HCT116 (cell line): Measurements from ENCODE around the gene CELSR3. TPM values are rescaled to one million over a fixed set of nuclear protein-coding genes. Genes with fewer than 3 reads are reported as not detected.

Experiments used
- ATAC-seq: fragments of 200-7000 bp; cut with Tn5 transposase; 2 replicates; pipeline ENCODE4 v1.9.1; 2020; ENCODE audit warnings: mild to moderate bottlenecking, moderate library complexity
- BruUV-seq: library from RNA; stranded (reverse); fragments of 400-500 nt; replicated peaks from 2 replicates; lab custom pipeline; 2021; lab: Mats Ljungman, UMichigan
- CTCF ChIA-PET: fragments of 300-600 bp; sonication (Branson Sonifier 250); formaldehyde crosslinking; loops from one replicate; lab custom pipeline; 2021; ENCODE audit warnings: antibody characterized with exemption; lab: Charles Lee
- POLR2A ChIA-PET: fragments of 300-600, 350-600 bp; sonication (Branson Sonifier 250); formaldehyde crosslinking; loops from one replicate; lab custom pipeline; 2021; ENCODE audit warnings: antibody characterized with exemption; lab: Charles Lee
- RAD21 ChIA-PET, 2 experiments: fragments of 300-600 bp; sonication (Branson Sonifier 250); formaldehyde crosslinking; loops; one replicate each; lab custom pipeline; 2023; ENCODE audit warnings: low total read pairs in 2 of 2; ENCODE audit not compliant: uncharacterized antibody in 2 of 2, unreplicated experiment in 2 of 2, low non-redundant PET in 1 of 2; lab: Charles Lee
- DNase-seq: peaks from one replicate; pipeline ENCODE4 v3.0.0-alpha.2; 2010; ENCODE audit warnings: low read depth, low spot score
- H2AFZ ChIP-seq: fragments of 200-600 bp; shearing (Covaris generic), sonication (generic); 2 replicates; pipeline ENCODE4 v1.6.1; 2017; ENCODE audit warnings: low read depth, mixed run types, mixed read lengths, antibody characterized with exemption, low read length; ENCODE audit not compliant: poor library complexity, severe bottlenecking
- H3K27ac ChIP-seq: 2 replicates; pipeline ENCODE4 v1.5.1; 2012; ENCODE audit warnings: low read depth, low read length
- H3K27me3 ChIP-seq: fragments of 200-600 bp; sonication (generic); 2 replicates; pipeline ENCODE4 v1.6.1; 2016; ENCODE audit warnings: mixed run types, low read length, mixed read lengths; ENCODE audit not compliant: insufficient read depth
- H3K36me3 ChIP-seq, 2 experiments: fragments of 200-500 bp in 1 of 2; fragments of 200-600 bp in 1 of 2; sonication (Bioruptor generic) in 1 of 2; sonication (generic) in 1 of 2; 2 replicates each; pipeline versions ENCODE4 v1.5.1 to v1.6.1; 2014 to 2016; ENCODE audit warnings: low read length in 2 of 2, inconsistent platforms in 1 of 2, mixed read lengths in 1 of 2, mixed run types in 1 of 2; ENCODE audit not compliant: insufficient read depth in 2 of 2, control insufficient read depth in 1 of 2
- H3K4me1 ChIP-seq, 2 experiments: fragments of 200-600 bp in 1 of 2; sonication (generic) in 1 of 2; 2 replicates each; pipeline versions ENCODE4 v1.5.1 to v1.6.1; 2012 to 2017; ENCODE audit warnings: low read length in 2 of 2, inconsistent platforms in 1 of 2, mild to moderate bottlenecking in 1 of 2, mixed read lengths in 1 of 2, mixed run types in 1 of 2, moderate library complexity in 1 of 2; ENCODE audit not compliant: insufficient read depth in 2 of 2, control insufficient read depth in 1 of 2
- H3K4me2 ChIP-seq: fragments of 200-600 bp; sonication (generic); 2 replicates; pipeline ENCODE4 v1.6.1; 2017; ENCODE audit warnings: mixed run types, low read length, mixed read lengths
- H3K4me3 ChIP-seq, 2 experiments: fragments of 200-600 bp in 1 of 2; sonication (generic) in 1 of 2; replicated peaks in 1 of 2; 2 replicates each; pipeline ENCODE4 v1.5.1; 2011 to 2016; ENCODE audit warnings: low read length in 2 of 2, control low read depth in 1 of 2, low read depth in 1 of 2, mild to moderate bottlenecking in 1 of 2, mixed read lengths in 1 of 2, mixed run types in 1 of 2
- H3K79me2 ChIP-seq: fragments of 200-600 bp; sonication (generic); 2 replicates; pipeline ENCODE4 v1.6.1; 2017; ENCODE audit warnings: mild to moderate bottlenecking, mixed run types, low read length, moderate library complexity, mixed read lengths; ENCODE audit not compliant: insufficient read depth
- H3K9ac ChIP-seq: fragments of 200-600 bp; sonication (generic); 2 replicates; pipeline ENCODE4 v1.6.1; 2016; ENCODE audit warnings: low read length, mixed read lengths
- H3K9me2 ChIP-seq: fragments of 200-600 bp; sonication (generic), shearing (Covaris generic); 2 replicates; pipeline ENCODE4 v1.6.1; 2017; ENCODE audit warnings: mixed run types, mild to moderate bottlenecking, moderate library complexity; ENCODE audit not compliant: insufficient read depth
- H3K9me3 ChIP-seq, 2 experiments: fragments of 200-500 bp in 1 of 2; fragments of 200-600 bp in 1 of 2; sonication (Bioruptor generic) in 1 of 2; sonication (generic) in 1 of 2; 2 replicates each; pipeline ENCODE4 v1.6.1; 2014 to 2017; ENCODE audit warnings: low read length in 2 of 2, mixed read lengths in 2 of 2, inconsistent platforms in 1 of 2, low read depth in 1 of 2, mild to moderate bottlenecking in 1 of 2, mixed run types in 1 of 2, moderate library complexity in 1 of 2; ENCODE audit not compliant: control insufficient read depth in 1 of 2, insufficient read depth in 1 of 2
- H4K20me1 ChIP-seq: fragments of 200-600 bp; sonication (generic), shearing (Covaris generic); 2 replicates; pipeline ENCODE4 v1.6.1; 2017; ENCODE audit warnings: mixed run types, mild to moderate bottlenecking, moderate library complexity; ENCODE audit not compliant: insufficient read depth
- CBX3 ChIP-seq: IDR thresholded peaks from 2 replicates; pipeline ENCODE4 v1.6.1; 2012; ENCODE audit warnings: low read depth
- CEBPB ChIP-seq: IDR thresholded peaks from 2 replicates; pipeline ENCODE4 v1.6.1; 2012; ENCODE audit warnings: low read depth
- EGR1 ChIP-seq: IDR thresholded peaks from 2 replicates; pipeline ENCODE4 v1.6.1; 2012; ENCODE audit warnings: low read depth
- ELF1 ChIP-seq: IDR thresholded peaks from 2 replicates; pipeline ENCODE4 v1.6.1; 2012; ENCODE audit warnings: low read depth, borderline replicate concordance
- EZH2 ChIP-seq: fragments of 200-600 bp; sonication (generic); IDR thresholded peaks from 2 replicates; pipeline ENCODE4 v1.6.1; 2017; ENCODE audit warnings: antibody characterized with exemption, mixed run types
- FOSL1 ChIP-seq: IDR thresholded peaks from 2 replicates; pipeline ENCODE4 v1.6.1; 2012; ENCODE audit warnings: low read depth
- JUND ChIP-seq: IDR thresholded peaks from 2 replicates; pipeline ENCODE4 v1.6.1; 2012
- POLR2A ChIP-seq: IDR thresholded peaks from 2 replicates; pipeline ENCODE4 v1.7.0; 2011; ENCODE audit warnings: borderline replicate concordance; ENCODE audit not compliant: insufficient read depth, insufficient read length; ENCODE audit errors: extremely low read depth
- POLR2AphosphoS5 ChIP-seq: IDR thresholded peaks from 2 replicates; pipeline ENCODE4 v1.6.1; 2011; ENCODE audit warnings: mild to moderate bottlenecking, low read depth, low read length, moderate library complexity
- SIN3A ChIP-seq: IDR thresholded peaks from 2 replicates; pipeline ENCODE4 v1.6.1; 2012; ENCODE audit warnings: low read depth
- SP1 ChIP-seq: IDR thresholded peaks from 2 replicates; pipeline ENCODE4 v1.6.1; 2012; ENCODE audit warnings: low read depth
- TCF7L2 ChIP-seq: IDR thresholded peaks from 2 replicates; pipeline ENCODE4 v1.7.0; 2011; ENCODE audit warnings: borderline replicate concordance, inconsistent platforms; ENCODE audit not compliant: insufficient read depth, insufficient read length; ENCODE audit errors: extremely low read depth
- YY1 ChIP-seq: IDR thresholded peaks from 2 replicates; pipeline ENCODE4 v1.6.1; 2011; ENCODE audit warnings: low read length, low read depth, moderate library complexity, mild to moderate bottlenecking; ENCODE audit not compliant: insufficient replicate concordance; ENCODE audit errors: extremely low read depth
- ZFX ChIP-seq: fragments of 450-650 bp; IDR thresholded peaks from 2 replicates; pipeline ENCODE4 v1.6.1; 2017
- ZNF274 ChIP-seq: fragments of 200-500 bp; sonication (Bioruptor generic); IDR thresholded peaks from 2 replicates; pipeline ENCODE4 v1.6.1; 2014; ENCODE audit warnings: mild to moderate bottlenecking, low read depth, low read length, inconsistent platforms
- intact Hi-C: fragments of 100-400 bp; cut with micrococcal nuclease; formaldehyde crosslinking; loops from 2 replicates; pipeline ENCODE4 v1.10.0; 2022
- total RNA-seq: library from RNA; stranded (reverse); gene quantifications from one replicate; pipeline ENCODE4 v1.2.1, GENCODE V29; 2021; ENCODE audit not compliant: unreplicated experiment
- TF ChIP-seq, protein P1 (sequence below): IDR thresholded peaks from 2 replicates; pipeline ENCODE4 v1.6.1; 2012; ENCODE audit warnings: low read depth

The CELSR3 gene
- total RNA-seq, 1 experiment from 2014 or later, result 7.8 TPM

DNA sequence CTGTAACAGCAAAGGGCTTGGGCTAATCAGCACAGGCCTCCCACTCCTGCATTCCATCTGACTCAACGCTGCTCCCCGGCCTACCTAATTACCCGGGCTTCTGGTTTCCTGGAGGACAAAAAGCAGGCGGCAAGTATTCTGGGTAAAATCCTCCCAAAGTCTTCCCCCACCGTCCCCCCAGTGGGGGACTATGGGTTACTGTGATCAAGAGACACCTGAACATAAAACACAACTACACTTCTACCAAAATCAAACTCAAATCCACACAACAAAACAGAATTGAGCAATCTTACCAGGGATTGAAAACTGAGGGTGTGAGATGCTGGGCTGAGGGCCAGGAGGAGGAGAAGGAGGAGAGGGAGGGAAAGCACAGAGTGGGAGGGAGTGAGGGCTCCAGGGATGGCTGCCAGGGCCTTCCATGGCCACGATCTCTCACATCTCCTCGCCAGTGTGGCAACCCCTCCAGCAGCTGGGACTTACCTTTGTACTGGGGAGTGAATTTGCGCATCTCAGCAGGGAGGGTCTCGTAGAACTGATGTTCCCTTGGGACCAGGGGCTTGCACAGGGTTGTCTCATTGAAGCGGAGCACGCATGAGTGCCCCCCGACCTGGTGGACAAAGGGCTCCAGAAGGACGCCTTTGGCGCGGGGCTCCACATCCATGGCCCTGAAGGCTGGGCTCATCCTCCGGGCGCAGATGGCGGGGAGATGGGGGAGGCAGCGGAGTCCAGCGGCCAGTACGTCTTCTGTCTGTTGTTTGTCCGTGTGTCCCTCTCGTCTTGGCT lies 32.1 kb upstream of the CELSR3 start:
- Histone ChIP-seq H3K9ac (peak overlapping the region; percentile 60), H3K4me2 (peak overlapping the region; percentile 83), H3K9me3 (no peaks in the 10 kb centered on the region), H4K20me1 (peaks cover 19% of the 10 kb centered on the region; the same call in 1 of the 2 replicates), H3K4me1 (peaks cover 26 to 38% of the 10 kb centered on the region in 2 experiments), H3K27ac (peak overlapping the region; percentile 73), H3K36me3 (peaks cover 54 to 59% of the 10 kb centered on the region in 2 experiments), H3K79me2 (peaks cover 84% of the 10 kb centered on the region), H3K27me3 (no peaks in the 10 kb centered on the region), H3K9me2 (no peaks in the 10 kb centered on the region), H2AFZ (no peak overlapping the region), H3K4me3 (peak overlapping the region in 1 of 2 experiments; percentile 38; a peak in 3 of 4 replicates)
- TF ChIP-seq FOSL1, result peak; percentile 45; the same call in 1 of the 2 replicates
- TF ChIP-seq EZH2, result no peak
- 0 out of 2 replicates have a peak, but pooled peaks have one; percentile 16 for TF ChIP-seq JUND
- 0 out of 2 replicates have a peak, but pooled peaks have one; percentile 14 for TF ChIP-seq SP1
- peak; percentile 75 for TF ChIP-seq CEBPB
- peak; percentile 59; the same call in 1 of the 2 replicates for TF ChIP-seq EGR1
- TF ChIP-seq POLR2AphosphoS5, result no peak
- TF ChIP-seq ZNF274, result no peak
- intact Hi-C loops, result no loop called here
- CTCF ChIA-PET, result interaction anchor here (1.4 kb wide), 1 partner anchor 9 kb away, joined by 8 read pairs; the partner anchor contains the start of gene NCKIPSD
- POLR2A ChIA-PET, result no interaction called here
- BruUV-seq, result no TSS peak
- DNase-seq (peak; percentile 32), ATAC-seq (peak; percentile 81)
- RAD21 ChIA-PET, result no interaction called here

DNA sequence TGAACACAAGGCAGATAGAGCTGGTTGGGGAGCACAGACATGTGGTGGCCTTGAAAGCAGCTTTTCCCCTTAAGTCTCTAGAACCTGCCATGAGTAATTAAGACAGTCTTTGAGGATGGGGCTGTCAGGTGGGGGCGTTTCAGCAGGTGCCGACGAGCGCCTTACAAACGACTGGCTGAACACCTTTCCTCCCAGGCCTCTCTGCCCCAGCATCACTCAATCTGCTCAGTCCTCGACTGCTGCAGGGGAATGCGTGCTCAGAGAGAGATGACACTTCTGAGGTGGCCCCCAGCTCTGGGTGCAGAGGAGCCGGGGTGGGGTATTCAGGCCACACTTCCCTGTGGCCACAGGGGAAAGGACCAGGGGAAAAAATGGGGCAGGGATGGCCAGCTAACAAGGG lies 31.1 kb upstream of the CELSR3 start:
- H3K4me2 ChIP-seq, result peak overlapping the region; percentile 83
- TF ChIP-seq ELF1 (no peak), SP1 (no peak), CEBPB (no peak), ZNF274 (no peak), TCF7L2 (no peak), YY1 (no peak), POLR2A (no peak), SIN3A (no peak), CBX3 (no peak), ZFX (no peak)
- TF ChIP-seq, protein P1, sequence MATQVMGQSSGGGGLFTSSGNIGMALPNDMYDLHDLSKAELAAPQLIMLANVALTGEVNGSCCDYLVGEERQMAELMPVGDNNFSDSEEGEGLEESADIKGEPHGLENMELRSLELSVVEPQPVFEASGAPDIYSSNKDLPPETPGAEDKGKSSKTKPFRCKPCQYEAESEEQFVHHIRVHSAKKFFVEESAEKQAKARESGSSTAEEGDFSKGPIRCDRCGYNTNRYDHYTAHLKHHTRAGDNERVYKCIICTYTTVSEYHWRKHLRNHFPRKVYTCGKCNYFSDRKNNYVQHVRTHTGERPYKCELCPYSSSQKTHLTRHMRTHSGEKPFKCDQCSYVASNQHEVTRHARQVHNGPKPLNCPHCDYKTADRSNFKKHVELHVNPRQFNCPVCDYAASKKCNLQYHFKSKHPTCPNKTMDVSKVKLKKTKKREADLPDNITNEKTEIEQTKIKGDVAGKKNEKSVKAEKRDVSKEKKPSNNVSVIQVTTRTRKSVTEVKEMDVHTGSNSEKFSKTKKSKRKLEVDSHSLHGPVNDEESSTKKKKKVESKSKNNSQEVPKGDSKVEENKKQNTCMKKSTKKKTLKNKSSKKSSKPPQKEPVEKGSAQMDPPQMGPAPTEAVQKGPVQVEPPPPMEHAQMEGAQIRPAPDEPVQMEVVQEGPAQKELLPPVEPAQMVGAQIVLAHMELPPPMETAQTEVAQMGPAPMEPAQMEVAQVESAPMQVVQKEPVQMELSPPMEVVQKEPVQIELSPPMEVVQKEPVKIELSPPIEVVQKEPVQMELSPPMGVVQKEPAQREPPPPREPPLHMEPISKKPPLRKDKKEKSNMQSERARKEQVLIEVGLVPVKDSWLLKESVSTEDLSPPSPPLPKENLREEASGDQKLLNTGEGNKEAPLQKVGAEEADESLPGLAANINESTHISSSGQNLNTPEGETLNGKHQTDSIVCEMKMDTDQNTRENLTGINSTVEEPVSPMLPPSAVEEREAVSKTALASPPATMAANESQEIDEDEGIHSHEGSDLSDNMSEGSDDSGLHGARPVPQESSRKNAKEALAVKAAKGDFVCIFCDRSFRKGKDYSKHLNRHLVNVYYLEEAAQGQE, result no peak
- TF ChIP-seq, all 23 proteins: peak for 0
- Histone ChIP-seq H3K36me3 (peaks cover 59 to 61% of the 10 kb centered on the region in 2 experiments), H4K20me1 (peaks cover 16% of the 10 kb centered on the region; the same call in 1 of the 2 replicates), H3K9me2 (no peaks in the 10 kb centered on the region), H3K9ac (peak overlapping the region; percentile 60), H2AFZ (no peak overlapping the region), H3K9me3 (no peaks in the 10 kb centered on the region), H3K4me1 (peaks cover 26 to 38% of the 10 kb centered on the region in 2 experiments), H3K79me2 (peaks cover 78% of the 10 kb centered on the region), H3K4me3 (no peak overlapping the region), H3K27ac (peak overlapping the region; percentile 73; the same call in 1 of the 2 replicates), H3K27me3 (no peaks in the 10 kb centered on the region)
- intact Hi-C loops, result no loop called here
- CTCF ChIA-PET, result no interaction called here
- RAD21 ChIA-PET, result no interaction called here
- POLR2A ChIA-PET, result no interaction called here
- DNase-seq, result no peak
- no TSS peak for BruUV-seq
- no peak for ATAC-seq
